Epithelial cell of esophagus (primary cell): Measurements from ENCODE around the gene SLC36A4.
A peak's percentile ranks its signal among the peaks of the same experiment; 100 is the strongest.

Source experiments
- DNase-seq: peaks from one replicate; pipeline ENCODE4 v3.0.0; 2010; ENCODE audit warnings: low read depth
- H3K4me3 ChIP-seq: 2 replicates; pipeline ENCODE4 v1.5.1; 2011; ENCODE audit warnings: mild to moderate bottlenecking, low read length, control low read depth
- TF ChIP-seq, protein P1 (sequence below): IDR thresholded peaks from 2 replicates; pipeline ENCODE4 v1.5.1; 2011; ENCODE audit warnings: low read depth, mild to moderate bottlenecking, low read length, control low read depth, inconsistent platforms; ENCODE audit not compliant: insufficient read depth; ENCODE audit errors: missing control alignments

Gene SLC36A4

DNA sequence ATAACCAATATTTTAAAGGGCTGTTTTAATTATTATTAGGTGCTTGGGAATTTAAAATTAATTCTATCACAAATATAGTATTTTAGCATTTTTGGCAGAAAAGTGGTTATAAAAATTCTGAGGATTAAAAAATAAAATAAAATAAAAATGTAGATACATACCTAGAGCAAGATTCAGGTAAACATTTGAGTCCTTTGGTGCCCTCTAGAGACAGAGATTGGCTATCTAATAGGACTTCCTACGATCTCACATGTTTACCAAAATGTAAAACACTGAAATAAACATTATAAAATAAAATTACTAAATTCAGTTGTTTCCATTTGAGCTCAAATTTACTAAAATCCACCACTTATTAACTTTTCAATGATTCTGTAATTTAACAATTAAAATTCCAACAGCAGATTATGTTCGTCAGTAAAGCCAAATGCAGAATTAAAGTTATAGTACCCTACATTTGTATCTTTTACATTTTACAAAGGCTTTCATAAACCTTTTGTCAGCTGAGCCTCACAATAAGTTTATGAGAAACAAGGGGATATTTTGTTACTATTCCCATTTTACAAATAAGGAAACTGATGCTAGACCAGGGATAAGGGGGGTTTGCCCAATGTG is 27.7 kb downstream of the SLC36A4 start:
- no peak overlapping the region for H3K4me3 ChIP-seq
- TF ChIP-seq, protein P1, sequence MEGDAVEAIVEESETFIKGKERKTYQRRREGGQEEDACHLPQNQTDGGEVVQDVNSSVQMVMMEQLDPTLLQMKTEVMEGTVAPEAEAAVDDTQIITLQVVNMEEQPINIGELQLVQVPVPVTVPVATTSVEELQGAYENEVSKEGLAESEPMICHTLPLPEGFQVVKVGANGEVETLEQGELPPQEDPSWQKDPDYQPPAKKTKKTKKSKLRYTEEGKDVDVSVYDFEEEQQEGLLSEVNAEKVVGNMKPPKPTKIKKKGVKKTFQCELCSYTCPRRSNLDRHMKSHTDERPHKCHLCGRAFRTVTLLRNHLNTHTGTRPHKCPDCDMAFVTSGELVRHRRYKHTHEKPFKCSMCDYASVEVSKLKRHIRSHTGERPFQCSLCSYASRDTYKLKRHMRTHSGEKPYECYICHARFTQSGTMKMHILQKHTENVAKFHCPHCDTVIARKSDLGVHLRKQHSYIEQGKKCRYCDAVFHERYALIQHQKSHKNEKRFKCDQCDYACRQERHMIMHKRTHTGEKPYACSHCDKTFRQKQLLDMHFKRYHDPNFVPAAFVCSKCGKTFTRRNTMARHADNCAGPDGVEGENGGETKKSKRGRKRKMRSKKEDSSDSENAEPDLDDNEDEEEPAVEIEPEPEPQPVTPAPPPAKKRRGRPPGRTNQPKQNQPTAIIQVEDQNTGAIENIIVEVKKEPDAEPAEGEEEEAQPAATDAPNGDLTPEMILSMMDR = peak; percentile 64
- DNase-seq = peak; percentile 59

DNA sequence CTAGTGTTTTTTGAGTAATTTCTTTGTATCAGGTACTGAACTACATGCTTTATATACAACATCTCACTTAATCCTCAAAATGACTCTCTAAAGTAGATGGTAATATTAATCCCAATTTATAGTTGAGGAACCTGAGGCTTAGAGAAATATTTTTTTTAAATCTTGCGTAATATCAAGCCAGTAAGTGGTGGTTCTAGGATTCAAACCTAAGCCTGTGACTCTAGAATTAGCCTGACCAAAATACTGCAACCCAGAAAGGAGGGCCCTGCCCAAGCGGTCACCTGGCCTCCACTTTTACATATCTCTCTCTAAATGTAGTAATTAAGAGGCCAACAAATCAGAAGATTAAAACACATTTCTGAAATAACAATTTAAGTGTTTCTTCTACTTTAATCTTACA is 28.6 kb downstream of the SLC36A4 start:
- TF ChIP-seq, protein P1 = no peak
- H3K4me3 ChIP-seq = no peak overlapping the region
- no peak for DNase-seq

DNA sequence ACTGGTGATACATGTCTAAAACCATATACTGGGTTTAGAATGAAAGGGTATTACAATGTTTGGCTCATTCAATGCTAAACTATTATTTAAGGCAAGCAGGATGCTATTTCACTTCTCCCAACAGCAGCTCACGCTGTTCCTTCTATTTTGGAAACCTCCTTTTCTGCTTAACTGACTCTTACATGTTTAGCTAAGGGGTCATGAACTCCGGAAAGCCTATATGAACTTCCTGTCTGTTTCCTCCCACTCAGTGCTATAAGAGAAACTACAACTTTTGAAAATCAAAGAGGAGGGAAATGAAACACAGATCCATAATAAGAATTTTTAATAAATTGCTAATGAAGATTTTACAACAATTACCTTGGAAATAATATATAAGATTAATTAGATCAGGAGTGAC is 30.9 kb downstream of the SLC36A4 start:
- no peak for DNase-seq
- no peak overlapping the region for H3K4me3 ChIP-seq
- TF ChIP-seq, protein P1 = no peak

- H3K4me3 ChIP-seq = no peak overlapping the region
- TF ChIP-seq, protein P1 = no peak
- DNase-seq = no peak
These were observed 31.6 kb downstream of the SLC36A4 start for GRCh38 chr11:93166194-93166593.

- no peak overlapping the region for H3K4me3 ChIP-seq
- TF ChIP-seq, protein P1 = no peak
- peak; percentile 0 for DNase-seq
These were observed 37.0 kb downstream of the SLC36A4 start for GRCh38 chr11:93160808-93161207.

DNA sequence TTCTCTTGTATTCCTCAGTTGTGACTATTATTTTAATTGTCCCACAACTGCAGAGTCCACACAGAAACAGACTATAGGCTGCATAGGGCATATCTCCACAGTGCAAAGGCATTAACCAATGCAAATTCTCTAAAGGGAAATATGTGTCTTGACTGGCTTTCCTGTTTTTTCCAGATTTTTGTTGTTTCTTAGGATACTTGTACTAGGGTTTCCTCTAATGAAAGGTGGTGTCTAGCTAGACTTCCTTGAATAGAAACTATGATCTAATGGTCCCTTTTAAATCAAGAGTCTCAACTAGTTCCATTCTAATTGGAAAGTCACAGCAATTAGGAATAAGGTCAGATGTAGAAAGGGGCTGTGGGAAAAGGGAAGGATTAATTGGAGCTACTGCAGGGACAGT is 37.6 kb downstream of the SLC36A4 start:
- TF ChIP-seq, protein P1 = no peak
- H3K4me3 ChIP-seq = no peak overlapping the region
- DNase-seq = no peak

- H3K4me3 ChIP-seq = no peak overlapping the region
- DNase-seq = no peak
- TF ChIP-seq, protein P1 = no peak
These were observed 38.1 kb downstream of the SLC36A4 start for GRCh38 chr11:93159721-93160120.
